ENCODE results near the gene KLF3. TPM values are rescaled to one million over a fixed set of nuclear protein-coding genes. Genes with fewer than 3 reads are reported as not detected.

The KLF3 gene
- total RNA-seq, 1 experiment from 2014 or later: 16.8 TPM

DNA sequence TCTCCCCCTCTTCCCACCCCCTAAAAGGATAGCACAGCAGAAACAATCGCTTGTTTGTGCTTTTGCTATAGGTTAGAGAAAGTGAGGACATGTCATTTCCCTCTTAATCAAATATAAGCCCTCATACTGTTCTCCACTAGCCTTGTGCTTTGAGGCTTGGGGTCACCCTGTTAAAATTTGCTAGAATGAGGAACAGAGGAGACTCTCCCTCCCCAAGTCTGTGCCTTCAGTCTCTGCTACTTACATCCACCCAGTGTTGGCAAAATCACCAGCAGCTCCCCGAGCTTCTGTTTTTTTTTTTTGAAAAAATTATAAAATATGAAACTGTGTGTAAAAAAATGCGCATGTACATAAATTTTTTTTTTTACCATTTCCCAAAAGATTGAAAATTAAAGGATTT is 19.3 kb downstream of the KLF3 start (continued):
- TF ChIP-seq, protein P1, sequence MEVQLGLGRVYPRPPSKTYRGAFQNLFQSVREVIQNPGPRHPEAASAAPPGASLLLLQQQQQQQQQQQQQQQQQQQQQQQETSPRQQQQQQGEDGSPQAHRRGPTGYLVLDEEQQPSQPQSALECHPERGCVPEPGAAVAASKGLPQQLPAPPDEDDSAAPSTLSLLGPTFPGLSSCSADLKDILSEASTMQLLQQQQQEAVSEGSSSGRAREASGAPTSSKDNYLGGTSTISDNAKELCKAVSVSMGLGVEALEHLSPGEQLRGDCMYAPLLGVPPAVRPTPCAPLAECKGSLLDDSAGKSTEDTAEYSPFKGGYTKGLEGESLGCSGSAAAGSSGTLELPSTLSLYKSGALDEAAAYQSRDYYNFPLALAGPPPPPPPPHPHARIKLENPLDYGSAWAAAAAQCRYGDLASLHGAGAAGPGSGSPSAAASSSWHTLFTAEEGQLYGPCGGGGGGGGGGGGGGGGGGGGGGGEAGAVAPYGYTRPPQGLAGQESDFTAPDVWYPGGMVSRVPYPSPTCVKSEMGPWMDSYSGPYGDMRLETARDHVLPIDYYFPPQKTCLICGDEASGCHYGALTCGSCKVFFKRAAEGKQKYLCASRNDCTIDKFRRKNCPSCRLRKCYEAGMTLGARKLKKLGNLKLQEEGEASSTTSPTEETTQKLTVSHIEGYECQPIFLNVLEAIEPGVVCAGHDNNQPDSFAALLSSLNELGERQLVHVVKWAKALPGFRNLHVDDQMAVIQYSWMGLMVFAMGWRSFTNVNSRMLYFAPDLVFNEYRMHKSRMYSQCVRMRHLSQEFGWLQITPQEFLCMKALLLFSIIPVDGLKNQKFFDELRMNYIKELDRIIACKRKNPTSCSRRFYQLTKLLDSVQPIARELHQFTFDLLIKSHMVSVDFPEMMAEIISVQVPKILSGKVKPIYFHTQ (CRISPR knock-in tag; IDR thresholded peaks at IDR 0.05): no peak
- TF ChIP-seq GTF2I (CRISPR knock-in tag; conservative IDR thresholded peaks at IDR 0.05): no peak
- TF ChIP-seq E2F4 (CRISPR knock-in tag; IDR thresholded peaks at IDR 0.05; ENCODE audit: borderline replicate concordance, low read depth): no peak
- TF ChIP-seq MXD4 (CRISPR knock-in tag; IDR thresholded peaks at IDR 0.05; ENCODE audit: borderline replicate concordance): no peak
- TF ChIP-seq ZNF396 (CRISPR knock-in tag; IDR thresholded peaks at IDR 0.05; ENCODE audit: borderline replicate concordance): no peak

- peaks cover 18% of the 10 kb centered on the region for H3K4me1 Mint-ChIP-seq
- DNase-seq (ENCODE audit: low spot score): no peak
- H3K27ac Mint-ChIP-seq: no peak overlapping the region
- H3K4me3 Mint-ChIP-seq: no peak overlapping the region
- peaks cover 29% of the 10 kb centered on the region for H3K36me3 Mint-ChIP-seq
- H3K9me3 Mint-ChIP-seq: no peaks in the 10 kb centered on the region
- ChIA-PET CTCF (interaction anchor here (0.7 kb wide), 1 partner anchor 77 kb away, joined by 3 read pairs; no protein-coding TSS in a partner anchor), POLR2A (no interaction called here)
- ATAC-seq: no peak
- H3K27me3 Mint-ChIP-seq (ENCODE audit: low read depth): no peaks in the 10 kb centered on the region
- TF ChIP-seq, protein P2, sequence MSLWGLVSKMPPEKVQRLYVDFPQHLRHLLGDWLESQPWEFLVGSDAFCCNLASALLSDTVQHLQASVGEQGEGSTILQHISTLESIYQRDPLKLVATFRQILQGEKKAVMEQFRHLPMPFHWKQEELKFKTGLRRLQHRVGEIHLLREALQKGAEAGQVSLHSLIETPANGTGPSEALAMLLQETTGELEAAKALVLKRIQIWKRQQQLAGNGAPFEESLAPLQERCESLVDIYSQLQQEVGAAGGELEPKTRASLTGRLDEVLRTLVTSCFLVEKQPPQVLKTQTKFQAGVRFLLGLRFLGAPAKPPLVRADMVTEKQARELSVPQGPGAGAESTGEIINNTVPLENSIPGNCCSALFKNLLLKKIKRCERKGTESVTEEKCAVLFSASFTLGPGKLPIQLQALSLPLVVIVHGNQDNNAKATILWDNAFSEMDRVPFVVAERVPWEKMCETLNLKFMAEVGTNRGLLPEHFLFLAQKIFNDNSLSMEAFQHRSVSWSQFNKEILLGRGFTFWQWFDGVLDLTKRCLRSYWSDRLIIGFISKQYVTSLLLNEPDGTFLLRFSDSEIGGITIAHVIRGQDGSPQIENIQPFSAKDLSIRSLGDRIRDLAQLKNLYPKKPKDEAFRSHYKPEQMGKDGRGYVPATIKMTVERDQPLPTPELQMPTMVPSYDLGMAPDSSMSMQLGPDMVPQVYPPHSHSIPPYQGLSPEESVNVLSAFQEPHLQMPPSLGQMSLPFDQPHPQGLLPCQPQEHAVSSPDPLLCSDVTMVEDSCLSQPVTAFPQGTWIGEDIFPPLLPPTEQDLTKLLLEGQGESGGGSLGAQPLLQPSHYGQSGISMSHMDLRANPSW (CRISPR knock-in tag; conservative IDR thresholded peaks at IDR 0.05; ENCODE audit: low read depth): no peak
- TF ChIP-seq RORB (CRISPR knock-in tag; IDR thresholded peaks at IDR 0.05) (no peak), ZMAT4 (CRISPR knock-in tag; IDR thresholded peaks at IDR 0.05) (no peak), ZBTB21 (CRISPR knock-in tag; IDR thresholded peaks at IDR 0.05; ENCODE audit: borderline replicate concordance) (no peak), PRRX2 (CRISPR knock-in tag; IDR thresholded peaks at IDR 0.05) (no peak), CREB1 (CRISPR knock-in tag; IDR thresholded peaks at IDR 0.05) (no peak), SP1 (CRISPR knock-in tag; conservative IDR thresholded peaks at IDR 0.05) (no peak), MAX (CRISPR knock-in tag; IDR thresholded peaks at IDR 0.05) (no peak), CREM (CRISPR knock-in tag; IDR thresholded peaks at IDR 0.05) (no peak), NR2C2 (CRISPR knock-in tag; IDR thresholded peaks at IDR 0.05) (no peak), ZNF532 (CRISPR knock-in tag; IDR thresholded peaks at IDR 0.05; ENCODE audit: borderline replicate concordance) (no peak), JUN (CRISPR knock-in tag; IDR thresholded peaks at IDR 0.05) (no peak), ZNF425 (CRISPR knock-in tag; conservative IDR thresholded peaks at IDR 0.05) (no peak)
- TF ChIP-seq, protein P3, sequence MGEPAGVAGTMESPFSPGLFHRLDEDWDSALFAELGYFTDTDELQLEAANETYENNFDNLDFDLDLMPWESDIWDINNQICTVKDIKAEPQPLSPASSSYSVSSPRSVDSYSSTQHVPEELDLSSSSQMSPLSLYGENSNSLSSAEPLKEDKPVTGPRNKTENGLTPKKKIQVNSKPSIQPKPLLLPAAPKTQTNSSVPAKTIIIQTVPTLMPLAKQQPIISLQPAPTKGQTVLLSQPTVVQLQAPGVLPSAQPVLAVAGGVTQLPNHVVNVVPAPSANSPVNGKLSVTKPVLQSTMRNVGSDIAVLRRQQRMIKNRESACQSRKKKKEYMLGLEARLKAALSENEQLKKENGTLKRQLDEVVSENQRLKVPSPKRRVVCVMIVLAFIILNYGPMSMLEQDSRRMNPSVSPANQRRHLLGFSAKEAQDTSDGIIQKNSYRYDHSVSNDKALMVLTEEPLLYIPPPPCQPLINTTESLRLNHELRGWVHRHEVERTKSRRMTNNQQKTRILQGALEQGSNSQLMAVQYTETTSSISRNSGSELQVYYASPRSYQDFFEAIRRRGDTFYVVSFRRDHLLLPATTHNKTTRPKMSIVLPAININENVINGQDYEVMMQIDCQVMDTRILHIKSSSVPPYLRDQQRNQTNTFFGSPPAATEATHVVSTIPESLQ (CRISPR knock-in tag; IDR thresholded peaks at IDR 0.05): no peak
Measured at GRCh38 chr4:38684271-38684670, 20.3 kb downstream of the KLF3 start.

Measured in WTC11 (cell line).